B cell (primary cell): ENCODE results near the gene CACNA1G. TPM values are rescaled to one million over a fixed set of nuclear protein-coding genes. Genes with fewer than 3 reads are reported as not detected.
A peak's percentile ranks its signal among the peaks of the same experiment; 100 is the strongest.

ENCODE experiments used
- ATAC-seq: fragments of 200-7000 bp; cut with Tn5 transposase; one replicate; pipeline ENCODE4 v1.10.0; 2021; ENCODE audit warnings: low read depth, mild to moderate bottlenecking, moderate number of reproducible peaks, moderate library complexity
- CTCF ChIA-PET: fragments of 350-600 bp; sonication (Branson Sonifier 250); formaldehyde crosslinking; loops from one replicate; lab custom pipeline; 2021; ENCODE audit warnings: antibody characterized with exemption, inconsistent platforms; lab: Charles Lee
- POLR2A ChIA-PET: fragments of 350-600 bp; sonication (Branson Sonifier 250); formaldehyde crosslinking; loops from one replicate; lab custom pipeline; 2021; ENCODE audit warnings: antibody characterized with exemption; lab: Charles Lee
- DNase-seq: peaks from one replicate; pipeline ENCODE4 v3.0.0; 2013
- H2AFZ ChIP-seq: 2 replicates; pipeline ENCODE4 v1.6.1; 2012; ENCODE audit warnings: mild to moderate bottlenecking, low read depth, low read length; ENCODE audit not compliant: insufficient read depth, poor library complexity, severe bottlenecking
- H3K27ac ChIP-seq, 2 donors: 1 replicate in 1 of 2; 2 replicates in 1 of 2; pipeline ENCODE4 v1.5.1; 2012 to 2013; ENCODE audit warnings: low read length in 2 of 2, mild to moderate bottlenecking in 2 of 2, moderate library complexity in 1 of 2
- H3K27me3 ChIP-seq, 4 experiments: fragments of 200-600 bp in 1 of 4; sonication (generic) in 1 of 4; replicated peaks in 1 of 4; 1 replicate in 2 of 4; 2 replicates in 2 of 4; pipeline versions ENCODE4 v1.6.1 to v1.7.0; 2013 to 2016; ENCODE audit warnings: low read length in 3 of 4, mild to moderate bottlenecking in 2 of 4, mixed read lengths in 1 of 4, moderate library complexity in 1 of 4; ENCODE audit not compliant: insufficient read depth in 4 of 4, control insufficient read depth in 3 of 4; ENCODE audit errors: control extremely low read depth in 1 of 4
- H3K36me3 ChIP-seq, 2 experiments: replicated peaks in 1 of 2; 1 replicate in 1 of 2; 2 replicates in 1 of 2; pipeline versions ENCODE4 v1.6.1 to v1.7.1; 2013; ENCODE audit warnings: low read length in 1 of 2; ENCODE audit not compliant: insufficient read depth in 2 of 2, control insufficient read depth in 1 of 2; ENCODE audit errors: control extremely low read depth in 1 of 2, extremely low read depth in 1 of 2
- H3K4me1 ChIP-seq, 2 donors: fragments of 200-600 bp in 1 of 2; sonication (generic) in 1 of 2; 1 replicate in 1 of 2; 2 replicates in 1 of 2; pipeline versions ENCODE4 v1.5.1 to v1.6.1; 2013 to 2017; ENCODE audit warnings: low read length in 2 of 2; ENCODE audit not compliant: control insufficient read depth in 2 of 2, insufficient read depth in 2 of 2
- H3K4me2 ChIP-seq: replicated peaks from 2 replicates; pipeline ENCODE3; 2012; ENCODE audit warnings: mild to moderate bottlenecking, low read depth, low read length; ENCODE audit not compliant: poor library complexity, severe bottlenecking
- H3K4me3 ChIP-seq, 5 experiments: fragments of 200-600 bp in 1 of 5; sonication (generic) in 1 of 5; 1 replicate in 3 of 5; 2 replicates in 2 of 5; pipeline versions ENCODE4 v1.5.1 to v1.7.0; 2011 to 2016; ENCODE audit warnings: low read length in 4 of 5, mild to moderate bottlenecking in 4 of 5, low read depth in 2 of 5, control low read depth in 1 of 5, moderate library complexity in 1 of 5; ENCODE audit not compliant: insufficient read depth in 1 of 5; ENCODE audit errors: control extremely low read depth in 1 of 5, extremely low read depth in 1 of 5
- H3K79me2 ChIP-seq: fragments of 200-600 bp; sonication (generic); one replicate; pipeline ENCODE4 v1.6.0; 2016; ENCODE audit warnings: low read length; ENCODE audit not compliant: control insufficient read depth, insufficient read depth
- H3K9ac ChIP-seq: fragments of 200-600 bp; sonication (generic); 2 replicates; pipeline ENCODE4 v1.6.1; 2017; ENCODE audit warnings: mild to moderate bottlenecking, low read length, moderate library complexity
- H3K9me3 ChIP-seq, 3 donors: one replicate each; pipeline versions ENCODE4 v1.6.1 to v1.7.1; 2013; ENCODE audit warnings: low read length in 2 of 3; ENCODE audit not compliant: control insufficient read depth in 2 of 3, insufficient read depth in 1 of 3; ENCODE audit errors: control extremely low read depth in 1 of 3
- H4K20me1 ChIP-seq: 2 replicates; pipeline ENCODE4 v1.6.0; 2012; ENCODE audit warnings: mild to moderate bottlenecking, low read length; ENCODE audit not compliant: insufficient read depth, control insufficient read depth, poor library complexity, severe bottlenecking
- H3K27ac Mint-ChIP-seq: one replicate; pipeline ENCODE4 v1.8.0; 2021; ENCODE audit warnings: mixed read lengths
- H3K27me3 Mint-ChIP-seq: one replicate; pipeline ENCODE4 v1.8.0; 2021; ENCODE audit warnings: mixed read lengths
- H3K4me1 Mint-ChIP-seq: one replicate; pipeline ENCODE4 v1.8.0; 2021; ENCODE audit warnings: mixed read lengths
- H3K4me3 Mint-ChIP-seq: one replicate; pipeline ENCODE4 v1.8.0; 2021; ENCODE audit warnings: mixed read lengths
- H3K9me3 Mint-ChIP-seq: one replicate; pipeline ENCODE4 v1.8.0; 2022; ENCODE audit warnings: mixed read lengths; ENCODE audit not compliant: insufficient read depth
- CTCF ChIP-seq: fragments of 200-600 bp; IDR thresholded peaks from one replicate; pipeline ENCODE4 v1.8.0; 2022; ENCODE audit warnings: antibody characterized with exemption, mild to moderate bottlenecking
- EZH2 ChIP-seq: IDR thresholded peaks from 2 replicates; pipeline ENCODE4 v1.6.1; 2012; ENCODE audit warnings: borderline replicate concordance, low read depth, mild to moderate bottlenecking, moderate library complexity, low read length; ENCODE audit not compliant: insufficient read depth, poor library complexity, severe bottlenecking
- WGBS: methylation state at CpG from one replicate; pipeline ENCODE4 v1.1.5; 2013; ENCODE audit warnings: missing lambda C conversion rate; ENCODE audit not compliant: insufficient coverage; 5-methylcytosine and 5-hydroxymethylcytosine counted together
- intact Hi-C: fragments of 100-400 bp; cut with micrococcal nuclease; formaldehyde crosslinking; loops from one replicate; pipeline ENCODE4 v1.10.0; 2022
- polyA plus RNA-seq: library from polyadenylated mRNA; depleted of rRNA; stranded (reverse); fragments of >200 nt; gene quantifications from 2 replicates; pipeline ENCODE4 v1.2.3, GENCODE V29; 2012
- total RNA-seq, 2 donors: library from RNA; stranded (reverse); fragments of 120-200 nt in 1 of 2; gene quantifications; 1 replicate in 1 of 2; 2 replicates in 1 of 2; pipeline versions ENCODE4 v1.2.3 to v1.2.4, GENCODE V29; 2013 to 2022

The CACNA1G gene
- total and polyA plus RNA-seq, 2 donors (not counting 1 experiment from before 2014, with no cell fraction given), result 0.12 TPM; not detected in 1

- peaks cover 60% of the 10 kb centered on the region for H3K27me3 Mint-ChIP-seq
Observed at GRCh38 chr17:50565402-50566350, 5.2 kb downstream of the CACNA1G start.

More at GRCh38 chr17:50565402-50566350, 5.2 kb downstream of the CACNA1G start:
- DNase-seq (peak; percentile 65), ATAC-seq (no peak)
- Mint-ChIP-seq H3K27ac (no peak overlapping the region), H3K9me3 (no peaks in the 10 kb centered on the region), H3K4me1 (peaks cover 15% of the 10 kb centered on the region), H3K4me3 (no peak overlapping the region)
- WGBS, result 24% methylated on average over 4 of the region's 10 CpGs
- H3K27me3 ChIP-seq, result peaks cover 0 to 72% (median 27%) of the 10 kb centered on the region in 4 experiments
- no peak overlapping the region for H2AFZ ChIP-seq
- H3K36me3 ChIP-seq, result no peaks in the 10 kb centered on the region
- CTCF ChIA-PET, result no interaction called here
- intact Hi-C loops, result no loop called here
- no peaks in the 10 kb centered on the region for H4K20me1 ChIP-seq
- no peak overlapping the region for H3K9ac ChIP-seq
- peaks cover 0 to 7% (median 0%) of the 10 kb centered on the region in 3 donors for H3K9me3 ChIP-seq
- H3K79me2 ChIP-seq, result no peaks in the 10 kb centered on the region
- H3K27ac ChIP-seq, result no peak overlapping the region
- H3K4me1 ChIP-seq, result peaks cover 13 to 19% of the 10 kb centered on the region in 2 donors
- no peak overlapping the region for H3K4me3 ChIP-seq
- POLR2A ChIA-PET, result interaction anchor here (1.2 kb wide), 1 partner anchor 24 kb away, joined by 3 read pairs; no protein-coding TSS in a partner anchor
- no peak overlapping the region for H3K4me2 ChIP-seq
- TF ChIP-seq CTCF (no peak), EZH2 (no peak)
